Spleen (tissue), 7 donors: Measurements from ENCODE around the gene AJAP1.

ENCODE experiments used
- CTCF ChIP-seq, 11 experiments: fragments of 200-600 bp in 7 of 11; fragments of 450-650 bp in 4 of 11; sonication (generic) in 4 of 11; IDR thresholded peaks in 8 of 11; conservative IDR thresholded peaks in 3 of 11; 1 replicate in 7 of 11; 2 replicates in 4 of 11; pipeline versions ENCODE4 v1.4.0 to v1.8.0; 2016 to 2021; ENCODE audit warnings: antibody characterized with exemption in 11 of 11, inconsistent platforms in 4 of 11, mild to moderate bottlenecking in 1 of 11
- POLR2A ChIP-seq, 3 donors: fragments of 450-650 bp; IDR thresholded peaks; one replicate each; pipeline ENCODE4 v1.5.1; 2017; ENCODE audit warnings: antibody characterized with exemption in 3 of 3, mild to moderate bottlenecking in 1 of 3
- POLR2AphosphoS5 ChIP-seq, 3 donors: sonication (generic); formaldehyde crosslinking; IDR thresholded peaks; one replicate each; pipeline ENCODE4 v1.5.1; 2017; ENCODE audit warnings: antibody characterized with exemption in 3 of 3
- donor health status: DM: no; HTN: no; CAD: no; lungs with moderate emphysema.
- donor health status: DM: no; HTN: no; CAD: no.
- donor health status: DM: no; HTN: no; CAD: no.

DNA sequence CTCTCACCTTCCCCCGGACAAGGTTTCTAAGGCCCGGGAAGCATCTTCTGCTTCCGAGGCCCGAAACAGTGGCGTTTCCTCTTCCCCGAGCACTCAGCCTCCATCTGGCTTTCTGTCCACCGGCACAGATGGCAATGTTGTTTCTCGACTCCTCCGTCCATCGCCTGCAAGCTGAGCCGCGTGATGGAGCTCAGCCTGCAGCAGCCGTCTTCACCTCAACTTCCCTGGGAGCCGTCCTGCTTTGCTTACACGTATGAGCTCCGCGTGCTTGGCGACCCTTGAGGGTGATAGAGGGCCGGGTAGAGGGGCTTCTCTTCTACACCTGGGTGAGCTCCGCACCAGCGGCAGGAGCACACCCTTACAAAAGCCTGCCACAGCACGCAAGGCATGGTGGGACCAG is 80.4 kb downstream of the AJAP1 start:
- TF ChIP-seq CTCF (IDR thresholded peaks at IDR 0.05 in 8 of 11, conservative IDR thresholded peaks at IDR 0.05 in 3 of 11) (no peak), POLR2A (IDR thresholded peaks at IDR 0.05) (no peak), POLR2AphosphoS5 (IDR thresholded peaks at IDR 0.05) (no peak)
